ENCODE data around the gene CPNE4.
"Not testable (repeated sequence)": the region's sequence is repeated elsewhere in the genome, so short reads cannot be mapped to it uniquely, and the experiment has no call there.

CPNE4 gene

DNA sequence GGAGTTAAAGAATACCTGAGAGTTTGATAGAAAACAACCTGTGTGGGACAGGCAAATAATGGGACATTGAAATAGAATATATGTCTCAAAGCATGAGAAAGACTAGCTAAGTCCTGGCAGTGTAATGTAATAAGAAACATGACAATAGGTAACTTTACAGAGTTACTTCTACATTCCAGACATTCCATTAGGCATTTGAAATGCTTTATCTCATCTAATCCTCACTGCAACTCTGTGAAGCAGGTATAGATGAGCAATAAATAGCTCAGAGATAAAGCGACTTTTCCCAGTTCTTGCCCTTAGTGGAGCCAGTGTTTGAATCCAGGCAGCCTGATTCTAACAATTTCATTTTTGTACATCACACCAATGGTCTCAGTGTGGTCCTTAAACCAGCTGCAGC, 76.8 kb downstream of the CPNE4 start:
- DNase-seq (ENCODE audit: low spot score), result no peak

DNA sequence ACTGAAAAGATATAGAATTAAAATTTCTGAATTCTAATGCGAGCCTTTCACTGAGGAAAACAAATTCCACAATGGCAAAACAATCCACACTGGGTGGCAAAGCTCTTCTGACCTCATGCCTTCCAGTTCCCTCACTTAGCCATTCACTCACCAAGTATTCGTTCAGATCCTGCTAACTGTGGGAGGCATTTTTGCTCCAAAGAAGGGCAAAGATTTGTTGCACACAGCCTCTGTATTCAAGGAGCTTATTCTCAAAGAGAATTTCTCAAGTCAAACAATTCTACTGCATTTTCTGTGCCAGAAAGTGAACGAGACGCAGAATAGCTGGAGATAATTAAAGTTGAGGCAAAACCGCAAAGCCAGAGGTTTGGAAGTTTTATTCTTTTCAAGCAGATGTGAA, 77.3 kb downstream of the CPNE4 start:
- DNase-seq (ENCODE audit: low spot score), result no peak

DNA sequence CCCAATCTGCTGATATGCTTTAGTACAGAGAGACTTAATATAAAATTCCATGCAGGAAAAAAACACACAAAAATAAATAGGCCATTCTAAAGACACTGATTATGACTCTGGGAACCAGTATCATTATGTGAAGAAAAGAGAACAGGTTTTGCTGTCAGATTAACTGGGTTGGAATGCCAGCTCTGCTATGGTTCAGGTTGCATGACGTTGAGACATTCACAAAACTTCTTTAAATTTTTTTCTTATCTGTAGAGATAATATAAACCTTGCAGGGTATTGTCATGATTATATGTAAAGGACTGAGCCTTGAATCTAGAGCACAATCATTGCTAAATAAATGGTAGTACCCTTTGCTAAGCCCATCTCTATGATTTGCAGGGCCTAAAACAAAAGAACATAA, 86.0 kb downstream of the CPNE4 start:
- no peak for DNase-seq (ENCODE audit: low spot score)

DNA sequence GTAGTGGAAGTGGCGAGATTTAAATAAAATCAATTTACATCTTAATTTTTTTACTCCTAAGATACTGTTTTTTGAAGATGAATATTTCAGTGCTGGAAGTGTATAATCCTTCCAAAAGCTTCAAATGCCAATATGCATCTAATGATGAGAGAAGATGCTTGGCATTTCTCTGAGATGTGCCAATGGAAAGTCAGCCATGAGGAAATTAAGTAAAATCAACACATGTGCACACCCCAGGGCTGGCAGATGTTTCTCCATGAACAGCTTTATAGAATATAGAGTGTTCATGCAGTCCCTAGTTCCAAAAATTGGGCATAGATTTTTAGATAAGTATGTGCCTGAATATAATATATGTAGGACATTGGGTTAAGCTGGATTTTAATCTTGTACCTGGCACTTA, 90.1 kb downstream of the CPNE4 start:
- DNase-seq (ENCODE audit: low spot score), result no peak

DNA sequence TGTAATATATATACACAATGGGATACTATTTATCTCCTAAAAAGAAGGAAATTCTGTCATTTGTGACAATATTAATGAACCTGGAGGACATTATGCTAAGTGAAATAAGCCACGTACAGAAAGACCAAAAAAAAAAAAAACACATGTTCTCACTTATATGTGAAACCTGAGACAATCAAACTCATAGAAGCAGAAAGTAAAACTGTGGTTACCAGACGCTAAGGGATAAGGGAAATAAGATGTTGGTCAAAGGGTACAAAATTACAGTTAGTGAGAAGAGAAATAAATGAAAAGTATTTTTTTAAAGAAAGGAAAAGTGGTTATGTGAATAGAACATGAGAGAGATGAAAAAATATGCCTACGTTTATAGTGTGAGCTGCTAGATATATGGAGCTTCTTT, 101.1 kb downstream of the CPNE4 start:
- DNase-seq (ENCODE audit: low spot score), result no peak

DNA sequence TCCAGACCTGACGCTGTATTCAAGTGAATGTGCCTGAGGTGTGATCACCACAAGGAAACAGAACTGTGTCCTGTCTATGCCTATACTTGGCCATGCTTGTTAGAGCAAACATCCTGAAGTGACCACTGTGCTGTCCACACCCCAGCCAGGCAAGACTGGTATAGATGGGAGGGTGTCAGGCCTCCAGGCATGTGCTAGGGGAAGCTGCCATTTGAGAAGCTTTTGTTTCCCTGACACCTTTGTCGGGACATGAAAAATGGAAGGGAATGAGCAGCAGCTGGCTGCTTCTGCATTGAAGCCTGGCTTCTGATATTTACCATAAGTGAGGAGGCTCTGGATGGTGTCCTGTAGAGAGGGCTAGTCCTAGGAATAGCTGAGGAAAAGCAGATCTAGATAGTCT, 106.2 kb downstream of the CPNE4 start:
- DNase-seq (ENCODE audit: low spot score), result no peak

DNA sequence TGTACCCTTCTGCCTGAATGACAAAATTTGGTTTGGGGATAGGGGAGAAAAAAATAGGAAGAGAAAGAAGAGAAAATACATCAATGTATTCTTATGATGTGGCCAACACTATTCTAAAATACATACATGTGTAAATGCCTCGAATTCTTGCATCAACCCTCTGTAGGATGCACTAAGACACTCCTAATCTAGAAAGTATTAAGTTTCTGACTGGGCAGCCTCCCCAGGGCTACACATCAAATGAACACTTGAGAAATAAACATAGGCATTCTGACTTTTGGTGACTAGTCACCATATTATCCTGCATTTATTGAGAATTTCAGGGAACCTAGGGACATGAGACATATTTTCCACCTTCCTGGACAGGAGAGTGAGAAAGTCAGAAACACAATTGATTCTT, 109.2 kb downstream of the CPNE4 start:
- no peak for DNase-seq (ENCODE audit: low spot score)

DNA sequence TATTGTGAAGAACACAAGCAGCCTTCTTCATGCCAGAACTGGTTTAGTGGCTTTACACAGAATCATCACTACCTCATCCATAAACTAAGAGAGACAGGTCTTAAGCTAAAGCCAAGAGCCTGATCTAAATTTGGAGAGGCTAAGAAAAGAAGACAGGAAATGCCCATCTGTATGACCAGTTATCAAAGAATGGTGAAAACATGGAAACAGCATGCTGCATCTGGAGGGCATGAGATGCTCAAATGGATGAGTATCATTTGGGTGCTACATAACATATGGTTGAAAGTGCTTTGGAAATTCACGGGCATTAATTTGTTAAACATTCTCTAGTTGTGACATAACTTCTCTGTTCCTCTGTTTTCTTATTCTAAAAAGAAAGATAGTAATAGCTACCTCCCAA, 112.5 kb downstream of the CPNE4 start:
- no peak for DNase-seq (ENCODE audit: low spot score)

DNA sequence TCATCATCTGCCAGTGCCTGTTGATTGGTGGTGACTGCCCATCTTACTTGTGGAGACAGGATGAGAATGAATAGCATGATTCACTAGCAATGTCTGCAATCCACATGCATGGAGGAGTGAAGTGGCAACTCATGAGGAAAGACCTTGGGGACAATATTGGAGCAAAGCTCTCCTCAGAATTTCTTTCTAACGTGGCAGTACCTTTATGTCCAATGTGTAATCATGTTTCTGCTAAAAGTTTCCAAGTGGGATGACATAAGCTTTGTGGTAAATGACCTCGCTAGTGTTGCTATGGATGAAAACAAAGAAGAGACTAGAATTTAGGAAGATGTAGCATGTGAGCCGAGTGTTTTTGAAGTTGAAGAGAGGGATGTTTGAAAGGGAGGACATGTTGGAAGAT, 117.8 kb downstream of the CPNE4 start:
- DNase-seq (ENCODE audit: low spot score), result no peak

DNA sequence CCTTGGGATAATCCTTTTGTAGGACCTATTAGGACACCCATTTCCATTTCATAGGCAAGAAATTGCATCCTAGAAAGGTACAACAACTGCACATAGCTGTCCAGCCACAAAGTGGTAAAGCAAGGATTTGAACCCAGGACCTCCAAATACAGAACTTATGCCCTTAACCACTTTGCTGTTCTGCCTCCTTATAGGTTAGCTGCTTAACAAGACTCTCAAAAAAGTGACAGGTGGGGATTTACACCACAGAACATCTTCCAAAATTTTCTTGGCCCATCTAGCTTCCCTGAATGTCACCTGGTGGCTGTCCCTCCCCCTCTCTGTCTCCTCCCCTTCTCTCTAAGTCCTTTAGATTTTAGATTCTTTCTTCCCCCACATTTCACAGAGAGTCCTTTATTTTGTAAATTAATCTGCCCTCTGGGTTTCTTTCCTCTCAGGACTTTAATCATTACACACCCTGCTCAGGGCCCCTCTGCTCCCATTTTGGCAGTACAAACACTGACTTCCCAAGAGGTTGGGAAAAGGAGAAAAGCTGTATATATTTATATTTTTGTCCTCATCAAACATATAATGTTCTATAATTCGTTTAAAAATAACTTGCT, 120.6 kb downstream of the CPNE4 start:
- DNase-seq (ENCODE audit: low spot score), result no peak

DNA sequence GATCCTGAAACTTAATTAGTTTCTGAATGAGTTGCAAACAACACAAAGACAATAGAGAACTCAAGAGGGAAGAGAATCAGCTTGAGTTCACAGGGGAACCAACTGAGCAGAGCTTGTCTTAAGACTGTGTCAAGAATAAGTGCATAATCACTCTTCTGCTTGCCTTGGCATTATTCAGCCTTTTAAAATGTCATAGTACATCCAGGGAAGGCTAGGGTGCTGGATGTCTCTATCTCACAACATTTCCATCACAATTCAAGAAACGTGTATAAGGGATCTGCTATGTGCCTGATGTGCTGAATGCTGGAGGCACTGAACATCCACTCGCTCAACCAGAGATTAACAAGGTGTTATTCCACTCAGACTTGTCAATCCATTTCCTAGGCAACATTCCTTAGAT, 122.6 kb downstream of the CPNE4 start:
- no peak for DNase-seq (ENCODE audit: low spot score)

DNA sequence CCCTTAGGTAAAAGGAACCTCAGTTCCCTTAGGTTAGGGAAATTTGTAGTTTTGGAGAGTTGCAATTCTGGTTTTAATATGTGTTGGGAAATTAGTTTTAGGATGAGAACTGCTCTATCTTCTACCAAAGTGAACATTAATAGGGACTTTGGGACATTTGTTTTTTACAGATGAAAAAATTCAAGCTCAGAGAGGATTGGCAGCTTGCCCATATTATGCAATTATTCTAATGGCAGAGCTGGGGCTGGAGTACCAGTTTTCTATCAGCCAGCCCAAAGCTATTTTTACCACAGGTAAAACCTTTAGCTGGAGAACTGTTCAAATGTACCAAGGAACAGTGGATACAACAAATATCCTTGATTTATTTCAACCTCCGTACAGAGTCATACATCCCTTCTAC, 127.0 kb downstream of the CPNE4 start:
- no peak for DNase-seq (ENCODE audit: low spot score)

DNA sequence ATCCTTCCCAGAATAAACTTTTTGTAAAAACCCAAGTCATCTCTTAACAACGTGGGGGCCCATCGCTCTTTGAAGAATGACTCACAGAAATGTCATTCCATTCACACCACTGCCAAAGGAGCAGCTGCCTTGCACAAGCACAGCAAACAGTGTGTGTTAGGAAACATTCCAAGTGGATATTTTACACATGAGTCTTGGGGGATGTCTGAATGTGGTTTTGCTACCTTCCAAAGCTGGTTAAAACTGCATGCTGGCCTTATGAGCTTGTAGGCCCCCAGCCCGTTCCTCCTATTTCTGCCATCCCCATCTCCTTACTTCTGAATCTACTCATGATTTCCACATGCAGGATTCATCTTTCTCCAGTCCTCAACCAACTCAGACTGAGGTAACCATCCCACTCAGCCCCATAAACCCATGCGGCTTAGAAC, 130.8 kb downstream of the CPNE4 start:
- no peak for DNase-seq (ENCODE audit: low spot score)

DNA sequence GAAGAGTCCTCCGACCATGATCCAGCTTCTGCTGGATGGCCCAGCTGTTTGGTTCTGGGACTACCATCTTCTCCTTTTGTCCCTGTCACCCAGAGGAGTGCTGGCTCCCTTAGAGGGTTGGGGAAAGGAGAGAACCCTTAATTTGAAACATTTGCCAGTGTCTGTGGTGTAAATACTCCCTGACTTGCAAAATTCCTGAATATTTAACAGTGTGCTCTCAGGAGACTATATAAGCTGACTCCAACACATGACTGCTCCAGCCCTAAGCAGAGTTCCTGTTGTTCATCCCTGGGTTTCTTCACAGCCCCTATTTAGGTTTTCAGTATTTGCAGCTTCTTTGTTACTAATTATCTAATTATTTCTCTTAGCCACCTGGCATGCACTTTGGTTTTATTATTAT, 133.1 kb downstream of the CPNE4 start:
- no peak for DNase-seq (ENCODE audit: low spot score)

DNA sequence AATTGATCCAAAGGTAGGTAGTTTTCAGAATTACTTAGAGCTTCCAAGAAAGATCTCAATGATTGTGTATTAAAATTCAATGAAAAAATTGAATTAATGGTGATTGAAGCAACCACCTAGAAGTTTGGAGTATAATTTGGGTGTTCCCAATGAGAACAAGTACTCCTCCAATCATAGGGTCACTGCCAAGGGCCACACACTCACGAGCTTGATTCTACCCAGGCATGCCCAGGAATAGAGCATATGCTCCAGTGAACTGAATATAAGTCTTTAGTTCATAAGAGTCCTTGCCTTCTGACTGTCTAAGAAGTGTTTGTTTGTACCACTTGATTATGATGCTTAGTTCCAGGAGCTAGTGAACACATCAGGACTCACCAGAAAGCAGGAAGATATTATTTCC, 133.9 kb downstream of the CPNE4 start:
- DNase-seq (ENCODE audit: low spot score), result no peak

DNA sequence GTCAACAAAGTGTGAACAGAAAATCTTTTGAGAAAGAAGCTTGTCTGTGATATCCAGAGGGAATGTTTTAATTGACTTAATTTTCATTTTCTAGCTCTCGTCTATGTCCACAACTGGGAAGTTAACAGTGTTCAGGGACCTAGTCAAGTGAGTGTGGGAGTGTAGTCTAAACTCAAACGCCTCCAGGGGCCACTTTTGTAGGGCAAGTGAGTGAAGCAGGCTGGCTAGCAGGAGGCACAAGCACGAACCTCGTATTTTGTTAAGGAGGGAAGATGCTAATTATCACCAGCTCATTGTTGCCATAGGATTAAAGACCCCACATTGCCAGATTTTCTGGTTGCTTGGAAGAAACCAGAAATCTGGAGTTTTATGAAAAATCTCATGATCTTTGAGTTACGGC, 135.8 kb downstream of the CPNE4 start:
- no peak for DNase-seq (ENCODE audit: low spot score)

DNA sequence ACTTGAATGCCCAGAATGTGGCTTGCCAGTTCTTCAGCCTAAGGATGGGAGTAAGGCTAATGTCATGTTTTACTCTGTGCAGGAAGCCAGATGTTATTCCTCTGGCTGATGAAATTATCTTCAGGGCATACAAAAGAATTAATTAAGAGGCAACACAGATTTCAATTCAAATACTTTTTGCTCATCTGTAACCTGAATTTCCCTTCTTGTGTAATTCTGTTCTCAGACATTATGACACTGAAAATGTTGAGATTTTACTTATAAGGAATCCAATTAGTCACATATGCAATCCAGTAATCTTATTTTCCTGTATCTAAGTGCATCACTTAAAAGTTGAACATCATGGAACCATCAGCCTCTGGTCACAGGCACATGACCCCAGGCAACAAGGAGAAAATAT, 136.5 kb downstream of the CPNE4 start:
- no peak for DNase-seq (ENCODE audit: low spot score)

DNA sequence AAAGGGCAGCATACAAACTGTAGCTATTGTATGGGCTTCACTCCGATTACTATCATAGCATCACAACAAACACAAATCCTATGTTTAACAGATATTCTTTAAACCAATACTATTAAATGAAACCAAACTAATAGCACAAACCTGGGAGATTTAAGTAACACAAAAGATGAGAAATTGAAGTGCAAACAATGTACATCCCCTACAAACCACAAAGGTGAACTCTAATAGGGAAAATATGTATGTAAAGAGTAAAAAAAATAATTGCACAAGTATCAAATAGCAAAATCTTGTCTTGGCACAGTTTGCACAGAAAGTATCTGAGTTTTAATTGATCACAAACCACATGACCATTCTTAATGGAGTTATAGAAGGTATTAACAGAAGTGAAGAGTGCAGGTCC, 138.5 kb downstream of the CPNE4 start:
- DNase-seq (ENCODE audit: low spot score), result no peak

DNA sequence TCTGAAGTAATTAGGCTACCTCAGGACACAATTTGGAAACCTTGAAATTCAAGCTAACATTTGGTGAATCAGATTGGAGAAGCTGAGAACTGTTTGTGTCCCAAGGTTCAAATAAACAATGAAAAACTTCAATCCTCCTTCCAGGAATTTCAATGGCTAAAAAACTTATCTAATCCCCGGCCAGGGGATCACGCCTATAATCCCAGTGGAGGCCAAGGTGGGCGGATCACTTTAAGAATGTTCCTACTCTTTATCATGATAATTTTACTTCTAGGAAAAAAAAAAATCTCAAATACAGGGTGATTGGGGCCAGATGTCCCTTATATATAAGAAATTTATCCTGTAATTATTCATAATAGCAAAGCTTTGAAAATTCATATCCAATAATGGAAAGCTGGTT, 139.0 kb downstream of the CPNE4 start:
- DNase-seq (ENCODE audit: low spot score), result no peak

DNA sequence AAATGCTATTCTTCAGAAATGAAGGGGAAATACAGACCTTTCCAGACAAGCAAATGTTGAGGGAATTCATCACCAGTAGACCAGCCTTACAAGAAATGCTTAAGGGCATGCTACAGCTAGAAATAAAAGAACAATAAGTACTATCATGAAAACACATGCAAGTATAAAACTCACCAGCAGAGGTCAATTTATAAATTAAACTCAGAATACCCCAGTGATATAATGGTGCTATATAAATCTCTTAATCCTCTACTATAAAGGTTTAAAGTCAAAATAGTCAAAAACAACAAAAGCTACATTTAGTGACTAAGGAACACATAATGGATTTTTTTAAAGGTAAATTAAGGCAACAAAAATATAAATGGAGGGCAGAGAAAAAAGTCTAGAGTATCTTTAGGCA, 142.5 kb downstream of the CPNE4 start:
- no peak for DNase-seq (ENCODE audit: low spot score)

DNA sequence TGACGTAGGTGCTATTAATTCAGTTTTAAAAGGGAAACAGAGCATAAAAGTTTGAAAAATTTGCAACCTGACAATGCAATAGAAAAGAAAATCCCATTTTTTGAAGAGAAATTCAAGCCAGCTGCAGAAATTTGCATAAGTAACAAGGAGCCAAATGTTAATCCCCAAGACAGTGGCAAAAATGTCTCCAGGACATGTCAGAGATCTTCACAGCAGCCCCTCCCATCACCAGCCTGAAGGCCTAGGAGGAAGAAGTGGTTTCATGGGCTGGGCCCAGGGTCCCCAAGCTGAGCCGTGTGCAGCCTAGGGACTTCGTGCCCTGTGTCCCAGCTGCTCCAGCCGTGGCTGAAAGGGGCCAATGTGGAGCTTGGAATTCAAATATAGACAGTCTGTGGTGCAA, 148.9 kb downstream of the CPNE4 start:
- DNase-seq (ENCODE audit: low spot score), result not testable (repeated sequence)

DNA sequence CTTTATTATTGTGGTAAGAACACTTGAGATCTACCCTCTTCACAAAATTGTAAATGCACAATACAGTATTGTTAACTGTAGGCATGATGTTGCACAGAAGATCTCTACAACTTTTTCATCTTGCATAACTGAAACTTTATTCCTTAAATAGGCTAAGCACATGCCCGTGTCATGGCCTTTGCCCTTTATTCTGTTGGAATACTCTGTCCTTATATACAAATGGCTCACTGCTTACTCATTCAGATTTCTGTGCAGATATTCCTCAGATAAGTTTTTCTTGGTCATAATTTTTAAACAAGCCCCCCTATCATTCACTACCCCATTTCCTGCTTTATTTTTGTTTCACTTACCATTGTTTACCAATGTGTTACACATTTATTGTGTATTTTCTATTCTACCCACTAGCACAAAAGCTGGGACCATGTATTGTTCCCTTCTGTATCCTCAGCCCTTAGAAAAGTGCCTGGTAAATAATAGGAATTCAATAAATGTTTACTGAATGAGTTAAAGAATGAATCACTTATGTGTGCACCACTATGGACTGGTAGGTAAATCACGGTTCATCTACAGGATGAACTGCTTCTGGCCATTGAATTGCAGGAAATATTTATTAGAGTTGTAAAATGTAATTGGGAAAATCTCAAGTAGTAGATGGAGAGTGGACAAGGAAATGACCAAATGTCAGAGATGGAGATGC, 151.0 kb downstream of the CPNE4 start:
- no peak for DNase-seq (ENCODE audit: low spot score)

DNA sequence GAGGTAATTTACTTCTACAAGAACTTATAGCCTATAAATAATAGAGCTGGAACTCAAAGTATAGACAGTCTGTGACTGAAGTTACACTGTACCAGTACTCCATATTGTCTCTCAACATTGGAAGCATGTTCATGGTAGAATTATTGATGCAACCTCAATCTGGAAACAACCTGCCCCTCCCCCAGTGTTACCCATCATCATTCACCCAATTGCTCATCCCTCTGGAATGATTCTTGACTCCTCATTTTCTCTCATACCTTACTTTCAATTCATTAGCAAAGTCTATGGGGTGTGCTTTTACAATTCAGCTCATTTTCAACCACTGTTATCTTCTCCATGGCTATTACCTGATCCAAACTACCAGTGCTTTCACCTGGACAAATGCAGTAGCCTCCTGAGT, 151.7 kb downstream of the CPNE4 start:
- no peak for DNase-seq (ENCODE audit: low spot score)

DNA sequence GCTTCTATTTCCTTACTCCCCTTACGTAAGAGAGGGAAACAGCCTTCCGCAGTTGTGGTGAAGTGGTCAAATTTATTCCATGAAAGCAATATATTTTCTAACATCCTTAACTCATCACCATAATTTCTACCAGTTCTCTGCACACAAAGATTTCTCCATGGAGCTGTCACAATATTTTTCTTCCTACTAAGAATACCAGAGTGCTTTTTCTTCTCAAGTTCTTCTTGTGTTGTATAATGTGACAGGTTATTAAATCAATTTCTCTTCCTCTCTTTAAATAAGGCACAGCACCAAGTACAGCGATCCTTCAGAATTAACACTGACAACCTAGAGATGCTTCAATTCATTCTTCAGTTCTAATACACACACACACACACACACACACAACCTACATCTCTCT, 153.0 kb downstream of the CPNE4 start:
- no peak for DNase-seq (ENCODE audit: low spot score)

Data from CD4-positive, alpha-beta T cell treated with Interleukin-6 at 100 ng/mL for 8 hours (primary cell).